Activated CD8-positive, alpha-beta memory T cell treated with anti-CD3 and anti-CD28 coated beads, Interleukin-2, amount 50 U/mL, for 1 hour (primary cell): ENCODE results near the gene HCRTR1.

Source experiments
- DNase-seq: peaks from one replicate; pipeline ENCODE4 v3.0.0-alpha.2; 2020; ENCODE audit errors: extremely low read depth

Gene HCRTR1

GRCh38 chr1:31626223-31627207 lies 9.0 kb downstream of the HCRTR1 start:
- no peak for DNase-seq

DNA sequence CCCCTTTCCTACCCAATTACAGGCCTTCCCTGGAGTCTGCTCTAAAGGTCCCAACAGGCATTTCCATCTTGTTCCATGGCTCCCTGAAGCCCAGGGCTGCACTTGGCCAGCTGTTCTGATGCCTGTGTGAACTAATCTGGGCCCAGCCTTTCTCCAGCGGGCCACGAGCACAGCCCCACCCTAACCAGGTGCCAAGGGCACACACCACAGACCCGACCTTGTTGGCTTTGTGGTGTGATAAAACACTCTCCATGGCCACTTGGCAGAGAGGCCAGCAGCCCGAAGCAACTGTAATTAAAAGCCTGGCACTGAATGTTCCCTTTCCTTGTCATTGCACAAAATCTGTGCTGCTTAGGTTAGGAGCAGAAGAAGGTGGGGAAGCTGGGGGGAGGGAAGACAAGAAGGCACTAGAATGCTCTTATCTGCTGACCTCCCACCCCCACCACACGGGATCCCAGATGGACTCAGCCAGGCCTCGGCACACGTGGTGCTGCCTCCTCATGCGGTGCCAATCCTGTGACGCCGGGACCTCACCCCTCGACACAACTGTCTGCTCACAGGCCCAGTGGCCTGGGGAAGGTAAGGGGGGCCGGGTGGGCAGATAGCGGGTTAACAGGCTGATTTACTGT lies 9.9 kb downstream of the HCRTR1 start:
- no peak for DNase-seq

DNA sequence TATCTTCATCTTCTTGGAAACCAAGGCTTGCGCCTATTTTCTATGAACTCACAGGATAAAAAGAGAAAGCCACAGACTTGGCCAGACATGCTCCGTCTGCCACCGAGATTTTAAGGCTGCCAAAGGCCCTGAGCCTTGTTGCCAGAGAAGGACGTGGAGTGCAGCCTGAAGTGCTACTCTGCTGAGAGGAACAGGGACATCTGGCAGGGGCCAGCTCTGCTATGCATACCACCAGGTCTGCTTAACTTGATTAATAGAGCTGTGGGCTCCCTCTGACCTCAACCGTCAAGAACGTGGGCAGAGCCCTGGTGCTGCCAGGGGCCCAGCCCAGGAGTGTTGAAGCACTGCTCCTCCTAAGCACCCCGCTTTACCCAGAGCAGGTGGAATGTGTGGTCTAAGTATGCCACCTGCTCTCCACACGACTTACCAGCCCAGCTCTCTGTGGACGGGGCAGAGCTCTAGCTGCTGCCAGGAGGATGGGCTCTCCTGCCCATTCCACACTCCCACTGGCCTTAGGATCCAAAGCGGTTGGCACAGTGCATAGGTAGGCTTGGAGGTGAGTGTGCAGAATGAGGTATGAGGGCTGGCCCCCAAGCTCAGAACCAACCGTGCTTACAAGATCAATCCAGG lies 10.6 kb downstream of the HCRTR1 start:
- no peak for DNase-seq

- DNase-seq = no peak
Measured at GRCh38 chr1:31628931-31629556, 11.6 kb downstream of the HCRTR1 start.

DNA sequence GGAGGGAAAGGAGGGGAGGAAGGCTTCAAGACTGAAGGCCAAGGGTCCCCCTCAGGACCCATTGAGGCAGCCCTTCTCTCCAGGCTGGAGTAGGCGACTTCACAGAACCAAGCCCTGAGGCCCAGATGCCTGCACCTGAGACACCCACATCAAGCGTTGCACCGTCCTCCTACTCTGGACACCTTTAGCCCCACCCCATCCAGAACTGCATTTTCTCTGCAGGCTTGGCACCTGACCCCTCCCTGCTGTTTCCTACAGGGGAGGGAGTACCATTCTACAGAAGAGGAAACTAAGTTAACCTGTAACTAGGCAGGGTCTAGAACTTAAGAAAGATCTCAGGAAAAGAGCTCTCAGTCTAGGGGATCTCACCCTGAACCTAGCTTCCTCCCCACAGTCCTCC lies 15.2 kb downstream of the HCRTR1 start:
- DNase-seq = no peak

GRCh38 chr1:31633117-31633516 lies 15.6 kb downstream of the HCRTR1 start:
- DNase-seq = no peak

- no peak for DNase-seq
Measured at GRCh38 chr1:31637915-31638673, 20.6 kb downstream of the HCRTR1 start.

GRCh38 chr1:31639543-31639942 lies 22.1 kb downstream of the HCRTR1 start:
- no peak for DNase-seq

GRCh38 chr1:31640179-31640578 lies 22.7 kb downstream of the HCRTR1 start:
- no peak for DNase-seq

DNA sequence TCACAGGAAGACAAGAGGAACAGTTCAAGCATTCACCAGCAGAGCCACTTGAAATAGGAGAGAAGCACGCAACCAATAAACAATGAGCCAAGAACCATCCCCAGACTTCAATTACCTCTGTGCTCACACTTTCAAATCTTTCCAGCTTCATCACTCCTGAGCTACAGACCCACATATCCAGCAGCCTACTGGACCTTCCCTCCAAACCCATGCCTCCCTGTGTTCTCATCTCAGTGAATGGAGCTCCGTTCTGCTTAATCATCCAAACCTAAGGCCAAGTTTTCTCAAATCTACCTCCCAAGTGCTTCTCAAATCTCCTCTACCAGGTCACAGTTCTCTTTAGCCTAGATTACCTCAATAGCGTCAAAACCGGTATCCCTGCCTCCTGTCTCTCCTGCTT lies 23.5 kb downstream of the HCRTR1 start:
- DNase-seq = no peak

DNA sequence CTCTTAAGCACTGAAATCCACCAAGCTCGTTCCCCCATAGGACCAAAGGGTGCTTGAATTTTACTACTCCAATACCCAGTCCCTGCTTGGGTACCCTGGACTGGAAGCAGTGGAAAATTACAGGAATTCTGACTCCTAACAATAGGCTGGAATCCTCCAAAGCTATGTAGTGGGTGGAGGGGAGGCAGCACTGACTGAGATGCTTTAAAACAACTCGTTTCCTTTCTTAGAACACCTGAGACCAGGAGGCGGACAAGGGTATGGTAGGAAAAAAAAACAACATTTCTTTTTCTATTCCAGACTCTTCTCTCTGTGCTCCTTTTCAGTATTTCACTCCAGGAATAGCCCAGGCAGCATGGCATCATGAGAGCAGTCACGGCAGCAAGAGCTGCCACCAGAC lies 24.9 kb downstream of the HCRTR1 start:
- DNase-seq = no peak

DNA sequence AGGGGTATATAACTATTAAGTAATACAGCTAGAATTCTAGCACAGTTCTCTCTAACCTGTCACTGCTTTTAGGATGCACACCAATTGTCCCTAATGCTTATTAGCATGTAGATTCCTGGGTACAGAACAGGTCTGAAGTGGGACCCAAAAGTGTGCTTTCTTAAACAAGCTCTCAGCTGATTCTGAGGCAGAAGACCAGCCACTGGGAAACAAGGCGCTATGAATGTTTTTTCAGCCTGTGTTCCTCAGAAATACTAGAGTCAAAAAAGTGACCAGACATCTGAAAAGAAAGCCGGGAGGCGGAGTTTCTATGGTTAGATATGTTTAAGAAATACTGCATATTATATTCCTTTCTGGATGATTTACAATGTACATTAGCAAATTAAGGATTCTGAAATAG lies 25.4 kb downstream of the HCRTR1 start:
- no peak for DNase-seq

- peak; percentile 43 for DNase-seq
Measured at GRCh38 chr1:31643976-31644559, 26.6 kb downstream of the HCRTR1 start.

GRCh38 chr1:31644560-31645273 lies 27.2 kb downstream of the HCRTR1 start, which contains the start of gene PEF1:
PEF1 (minus strand) TSS chr1:31644876; CDS start chr1:31644864, 12 bp downstream.
- DNase-seq = peak; percentile 98

DNA sequence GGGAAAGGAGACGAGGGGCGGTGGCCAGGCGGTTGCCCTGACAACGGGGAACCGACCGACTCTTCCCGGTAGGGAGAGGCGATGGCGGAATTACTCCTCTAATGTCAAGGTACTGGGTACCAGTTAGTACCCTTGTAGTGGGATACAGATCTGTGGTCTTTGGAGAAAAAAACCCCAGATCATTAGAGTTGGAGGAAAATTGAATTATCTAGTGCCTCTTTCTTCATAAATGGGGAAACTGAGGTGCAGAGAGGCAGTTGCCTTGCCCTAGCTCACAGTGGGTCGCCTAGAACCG lies 27.7 kb downstream of the HCRTR1 start:
- DNase-seq = no peak

DNA sequence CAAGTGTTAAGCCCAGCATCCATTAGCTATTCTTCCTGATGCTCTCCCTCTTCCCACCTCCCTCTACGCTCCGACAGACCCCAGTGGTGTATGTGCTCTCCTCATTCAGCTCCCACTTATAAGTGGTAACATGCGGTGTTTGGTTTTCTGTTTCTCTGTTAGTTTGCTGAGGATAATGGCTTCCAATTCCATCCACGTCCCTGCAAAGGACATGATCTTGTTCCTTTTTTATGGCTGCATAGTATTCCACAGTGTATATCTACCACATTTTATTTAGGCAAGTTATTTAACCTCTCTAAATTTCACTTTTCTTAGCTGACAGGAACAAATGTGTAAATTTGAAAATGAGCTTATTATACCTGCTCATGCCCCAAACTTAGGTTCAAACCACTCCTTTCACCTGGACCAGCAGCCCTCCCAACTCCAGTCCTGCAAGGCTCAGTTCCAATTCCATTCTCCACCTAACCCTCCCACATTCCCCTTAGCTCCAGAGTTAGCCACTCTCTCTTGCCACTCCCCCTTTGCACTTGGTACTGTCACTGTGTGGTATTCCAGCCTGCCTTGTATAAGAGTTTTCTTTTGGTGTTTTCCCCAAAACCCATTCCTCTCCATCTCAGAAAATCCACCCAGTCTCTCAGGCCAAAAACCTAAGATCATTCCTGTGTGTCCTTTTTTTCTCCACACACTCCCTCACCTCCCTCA lies 28.9 kb downstream of the HCRTR1 start:
- DNase-seq = no peak

DNA sequence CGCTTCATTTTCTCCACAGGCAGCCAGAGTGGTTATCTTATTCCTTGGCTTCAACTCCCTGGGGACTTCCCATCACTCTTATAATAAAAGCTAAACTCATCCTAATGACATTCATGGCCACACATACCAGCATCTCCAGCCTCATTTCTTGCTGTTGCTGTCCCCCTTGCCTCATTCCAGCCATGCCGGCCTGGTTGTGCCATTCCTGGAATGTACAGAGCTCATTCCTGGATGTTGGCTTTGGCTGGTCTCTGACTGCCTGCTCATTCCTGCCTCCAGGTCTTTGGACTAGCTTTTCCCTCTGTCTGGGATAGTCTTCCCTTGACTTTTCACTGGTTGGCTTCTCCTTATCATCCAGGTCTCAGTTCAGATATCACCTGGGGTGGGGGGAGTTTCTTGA lies 29.6 kb downstream of the HCRTR1 start:
- DNase-seq = no peak

DNA sequence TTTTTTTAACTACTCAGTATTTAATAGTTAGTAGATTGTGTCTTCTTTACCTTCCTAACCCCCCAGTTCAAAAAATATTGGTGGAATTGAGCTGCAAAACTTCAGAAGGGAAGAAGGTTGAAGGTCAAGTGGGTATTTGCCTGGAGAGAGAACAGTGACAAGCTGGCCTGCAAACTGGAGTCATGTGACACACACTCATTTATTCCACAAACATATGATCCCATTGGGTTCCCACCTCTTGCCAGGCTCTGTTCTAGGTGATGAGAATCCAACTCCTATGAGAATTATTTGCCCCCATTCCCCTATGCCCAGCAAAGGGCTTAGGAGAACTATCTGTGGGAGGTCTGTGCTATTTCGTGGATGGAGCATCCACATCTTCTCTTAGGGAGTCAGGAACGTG lies 30.7 kb downstream of the HCRTR1 start:
- DNase-seq = no peak

DNA sequence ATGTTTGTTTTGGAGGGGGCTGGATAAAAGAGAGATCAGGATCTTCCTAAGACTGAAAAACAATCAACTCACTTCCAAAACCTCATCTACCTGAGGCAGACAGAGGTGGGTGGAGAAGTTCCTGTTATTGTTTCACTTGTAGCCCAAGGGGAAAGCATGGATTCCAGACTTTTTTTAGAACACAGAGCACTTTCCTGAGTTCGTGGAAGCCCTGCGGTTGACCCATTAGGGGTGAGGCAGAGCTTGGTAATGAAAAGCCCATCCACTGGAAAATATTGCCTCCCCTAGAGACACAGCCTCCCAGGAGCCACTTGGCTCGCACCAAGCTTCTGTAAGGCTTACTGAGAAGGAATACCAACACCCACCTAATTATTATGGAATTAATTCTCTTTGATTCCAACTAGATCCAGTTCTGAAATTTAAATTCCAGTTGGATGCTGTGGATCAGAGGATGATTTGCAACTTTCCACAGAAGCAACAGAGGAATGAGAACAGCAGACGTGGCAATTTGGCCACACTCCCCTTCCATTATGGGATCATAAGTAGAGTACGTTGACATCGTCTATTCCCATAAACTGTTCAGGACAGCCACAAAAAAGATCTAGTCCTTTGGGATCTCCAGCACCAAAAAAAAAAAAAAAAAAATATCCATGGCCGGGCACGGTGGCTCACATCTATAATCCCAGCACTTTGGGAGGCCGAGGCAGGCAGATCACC lies 31.3 kb downstream of the HCRTR1 start:
- no peak for DNase-seq
